Measurements from ENCODE around the gene HSPBP1.

Gene HSPBP1

DNA sequence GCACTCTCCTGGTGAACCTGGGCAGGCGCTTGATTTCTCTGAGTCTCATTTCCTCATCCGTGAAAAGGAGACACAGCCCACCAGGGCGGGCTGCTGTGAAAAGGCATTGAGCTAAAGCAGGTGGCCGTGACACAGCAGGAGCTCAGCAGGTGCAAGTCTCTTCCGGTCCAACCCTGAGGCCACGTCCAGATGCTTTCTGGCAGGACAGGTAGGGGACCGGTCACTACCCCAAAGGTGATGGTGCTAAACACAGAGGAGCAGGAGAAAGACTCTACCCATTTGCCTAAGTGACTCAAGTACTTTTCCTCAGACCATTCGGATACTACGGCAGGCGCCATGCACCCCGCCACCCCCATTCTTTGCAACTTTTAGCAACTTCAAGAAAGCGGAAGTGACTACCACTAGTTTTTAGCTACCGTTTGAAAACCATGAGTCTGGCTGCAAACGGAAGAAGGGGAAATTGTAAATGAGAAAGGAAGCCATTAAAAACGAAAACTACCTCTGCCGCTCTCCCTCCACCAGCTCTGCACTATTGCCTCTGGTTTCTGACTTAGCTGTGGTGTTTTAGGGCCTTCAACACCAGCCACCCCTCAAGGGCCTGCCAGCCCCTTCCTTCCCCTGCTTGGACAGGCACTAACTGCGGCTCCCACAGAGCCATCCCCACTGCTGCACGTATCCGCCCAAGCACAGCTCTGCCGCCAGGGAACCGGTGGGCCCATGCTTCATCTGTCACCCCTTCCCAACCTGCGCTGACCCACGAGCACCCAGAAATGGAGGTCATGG lies 25.9 kb downstream of the HSPBP1 start:
- no peak for DNase-seq

GRCh38 chr19:55252760-55253663 lies 26.9 kb downstream of the HSPBP1 start:
- DNase-seq, result no peak

DNA sequence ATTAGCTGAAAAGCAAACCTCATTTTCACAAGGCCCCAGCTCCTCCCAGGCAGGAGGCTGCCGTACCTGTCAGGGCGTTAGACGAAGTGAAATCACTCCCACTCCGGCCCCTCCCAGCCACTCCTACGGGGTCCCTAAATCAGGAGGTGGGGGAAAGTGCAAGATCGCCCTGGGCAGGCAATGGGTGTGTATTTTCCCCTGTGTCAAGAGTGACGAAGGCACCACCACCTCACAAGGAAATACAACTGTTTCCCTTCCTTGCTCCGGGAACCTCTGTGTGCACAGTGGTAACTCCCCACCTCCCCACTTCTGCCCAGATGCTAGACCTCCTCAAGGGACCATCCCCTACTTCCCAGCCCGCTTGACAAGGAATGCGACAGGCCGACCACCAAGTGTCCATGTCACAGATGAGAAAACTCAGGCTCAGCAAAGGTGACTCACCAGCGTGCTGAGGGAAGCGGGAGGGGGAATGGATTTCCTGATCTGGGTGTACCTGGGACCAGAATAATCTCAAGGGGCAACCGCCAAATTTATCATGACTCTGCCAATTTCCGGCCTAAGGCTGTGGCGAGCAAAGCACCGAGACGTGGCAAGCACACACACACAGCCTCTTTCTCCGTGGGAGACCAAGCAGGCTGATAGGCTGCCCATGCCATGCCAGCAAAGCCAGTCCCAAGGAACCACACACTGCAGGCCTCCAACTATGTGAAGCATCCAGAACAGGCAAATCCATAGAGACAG lies 28.4 kb downstream of the HSPBP1 start:
- no peak for DNase-seq

- no peak for DNase-seq
Measured at GRCh38 chr19:55250262-55251036, 29.5 kb downstream of the HSPBP1 start.

GRCh38 chr19:55249841-55250240 lies 30.1 kb downstream of the HSPBP1 start:
- DNase-seq, result no peak

DNA sequence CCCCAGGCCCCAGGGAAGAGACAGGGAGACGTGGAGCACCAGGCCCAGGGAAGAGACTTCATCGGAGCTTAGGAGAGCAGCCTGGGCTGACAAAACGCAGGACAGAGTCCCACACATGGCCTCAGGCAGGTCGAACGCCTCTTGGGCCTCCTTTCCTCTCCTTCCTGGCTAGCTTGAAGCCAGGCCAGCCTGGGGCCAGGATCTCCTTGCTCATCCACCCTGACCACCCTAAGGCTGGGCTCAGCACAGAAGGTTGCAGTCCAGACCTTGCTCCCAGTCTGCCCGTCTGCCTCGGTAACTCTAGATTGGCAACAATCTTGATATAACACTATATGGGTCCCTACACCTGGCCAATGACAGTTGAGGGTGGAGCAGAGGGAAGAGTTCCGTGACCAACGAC lies 31.2 kb downstream of the HSPBP1 start:
- no peak for DNase-seq

GRCh38 chr19:55248166-55248675 lies 31.7 kb downstream of the HSPBP1 start:
- no peak for DNase-seq

DNA sequence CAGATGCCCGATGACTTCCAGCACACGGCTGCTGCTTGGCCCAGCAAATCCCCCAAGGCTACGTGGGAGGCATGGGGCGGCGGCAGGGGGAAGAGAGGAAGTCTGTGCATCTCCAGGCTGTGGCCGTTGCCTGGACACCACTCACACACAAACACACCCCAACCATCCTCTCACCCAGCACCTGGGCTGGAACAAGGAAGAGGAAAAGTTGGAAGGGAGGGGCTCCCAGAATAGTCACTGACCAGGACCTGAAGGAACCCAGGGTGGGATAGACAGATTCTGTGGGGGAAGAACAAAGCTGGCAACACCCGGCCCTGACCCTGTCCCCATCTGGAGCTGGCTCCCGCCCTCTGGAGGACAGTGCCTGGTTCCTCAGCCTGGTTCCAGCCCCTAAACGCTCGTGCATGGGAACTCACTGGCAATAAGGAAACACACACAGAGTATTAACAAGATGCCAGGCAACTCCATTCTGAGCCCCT lies 32.2 kb downstream of the HSPBP1 start:
- DNase-seq, result no peak

DNA sequence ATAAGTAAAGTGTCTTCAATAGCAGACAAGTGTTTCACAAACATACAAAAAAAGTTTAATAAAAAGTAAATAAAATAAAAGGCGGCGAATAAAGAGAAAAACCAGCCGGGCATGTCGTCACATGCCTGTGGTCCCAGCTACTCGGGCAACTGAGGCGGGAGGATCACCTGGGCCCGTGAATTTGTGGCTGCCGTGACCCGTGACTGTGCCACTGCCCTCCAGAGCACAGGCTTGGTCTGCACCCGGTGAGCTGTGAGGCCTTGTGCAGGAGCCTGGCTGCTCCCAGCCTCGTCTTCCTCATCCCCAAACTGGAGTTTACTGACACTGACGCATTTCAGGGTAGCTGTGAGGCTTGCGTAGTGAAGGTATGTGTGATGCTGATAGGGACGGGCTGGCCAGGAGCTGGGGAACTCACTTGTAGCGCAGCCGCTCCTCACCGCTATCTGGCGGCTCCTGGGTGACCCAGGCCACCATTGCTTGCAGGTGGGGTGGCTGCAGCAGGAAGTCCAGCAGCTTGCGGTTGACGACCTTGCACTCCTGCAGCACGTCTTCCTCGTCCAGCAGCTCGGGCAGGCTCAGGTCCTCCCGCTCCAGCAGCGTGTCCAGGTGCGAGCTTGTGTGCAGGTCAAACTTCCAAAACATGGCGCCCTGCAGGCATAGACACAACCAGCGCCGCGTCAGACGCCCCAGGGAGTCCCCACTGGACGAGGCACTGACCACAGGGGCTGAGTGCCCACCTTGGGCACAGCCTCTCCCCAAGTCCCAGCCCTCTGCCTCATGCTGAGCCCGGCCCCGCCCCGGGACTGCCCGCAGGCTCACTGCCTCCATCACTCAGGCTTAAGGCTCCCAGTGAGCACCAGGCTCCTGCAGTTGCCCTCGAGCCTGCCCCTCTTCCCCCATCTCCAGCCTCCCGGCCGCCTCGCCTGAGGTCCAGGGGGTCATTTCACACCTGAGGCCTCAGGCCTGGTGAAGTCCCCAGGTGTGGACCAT lies 33.2 kb downstream of the HSPBP1 start:
- DNase-seq, result no peak

DNA sequence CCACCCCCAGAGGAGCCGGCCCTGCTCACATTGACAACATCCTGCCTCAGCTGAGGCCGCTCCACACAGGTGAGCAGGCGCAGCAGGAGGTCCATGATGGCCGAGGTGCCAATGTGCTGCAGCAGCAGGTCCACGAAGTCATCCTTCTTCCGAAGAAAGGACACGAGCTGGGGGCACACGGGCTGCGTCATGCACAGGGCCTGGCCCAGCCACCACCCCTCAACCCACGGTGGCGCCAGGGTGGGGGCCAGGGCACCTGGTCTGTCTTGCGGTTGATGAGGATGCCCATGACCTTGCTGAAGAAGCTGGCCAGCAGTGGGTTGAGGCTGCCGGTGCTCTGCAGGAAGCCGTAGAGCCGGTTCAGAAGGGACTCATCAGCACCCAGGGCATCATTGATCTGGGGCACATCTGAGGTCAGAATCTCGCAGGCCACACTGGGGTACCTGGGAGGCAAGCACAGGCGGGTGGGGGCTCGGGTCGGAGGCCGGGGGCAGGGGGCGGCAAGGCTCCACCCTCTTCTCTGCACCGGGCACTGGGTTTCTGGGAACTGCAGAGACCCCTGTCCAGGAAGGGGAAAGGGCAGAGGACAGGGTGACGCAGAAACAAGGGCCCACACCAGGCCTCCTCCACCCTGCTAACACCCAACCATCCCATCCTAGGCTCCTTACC lies 34.5 kb downstream of the HSPBP1 start:
- no peak for DNase-seq

GRCh38 chr19:55244004-55244680 lies 35.8 kb downstream of the HSPBP1 start:
- no peak for DNase-seq

DNA sequence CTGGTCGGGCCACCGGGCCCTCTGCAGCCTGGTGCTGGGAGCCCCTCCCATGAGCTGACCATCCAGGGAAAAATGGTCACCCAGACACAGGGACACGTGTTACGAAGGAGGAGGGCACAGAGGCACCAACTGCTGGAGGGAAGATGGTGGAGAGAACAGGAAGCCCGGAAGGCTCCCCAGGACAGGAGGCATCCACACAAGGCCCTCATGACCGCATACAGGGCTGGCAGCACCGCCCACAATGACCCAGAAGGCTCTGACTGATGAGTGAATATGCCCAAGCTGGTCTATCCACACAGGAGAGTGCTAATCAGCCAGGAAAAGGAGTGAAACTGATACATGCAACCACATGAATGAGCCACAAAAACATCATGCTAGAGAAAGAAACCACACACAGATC lies 37.4 kb downstream of the HSPBP1 start:
- DNase-seq, result no peak

DNA sequence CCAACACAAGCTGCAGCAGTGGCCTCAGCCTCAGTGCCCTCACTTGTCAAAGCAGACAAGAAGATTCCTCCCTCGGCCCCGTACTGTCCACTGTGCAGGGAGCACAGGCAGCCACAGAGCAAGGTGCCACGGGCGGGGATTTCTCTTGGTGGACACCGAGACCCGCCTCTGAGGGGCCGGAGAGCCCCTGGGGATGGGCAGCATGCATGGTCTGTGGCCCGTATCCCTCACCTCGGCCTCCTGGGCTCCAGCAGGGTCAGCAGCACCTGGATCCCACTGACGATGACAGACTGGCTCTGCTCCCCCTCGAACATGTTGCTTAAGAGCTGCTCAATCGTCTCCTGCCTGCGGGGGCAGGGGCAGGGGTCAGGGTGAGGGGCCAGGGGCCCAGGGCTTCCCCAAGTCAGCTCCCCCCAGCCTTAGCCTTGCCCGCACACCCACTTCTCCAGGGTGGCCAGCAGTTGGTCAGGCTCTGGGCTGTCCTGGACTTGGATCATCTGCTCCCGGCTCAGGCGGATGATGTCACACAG lies 37.9 kb downstream of the HSPBP1 start:
- no peak for DNase-seq

- DNase-seq, result no peak
Measured at GRCh38 chr19:55241143-55241934, 38.6 kb downstream of the HSPBP1 start.

DNA sequence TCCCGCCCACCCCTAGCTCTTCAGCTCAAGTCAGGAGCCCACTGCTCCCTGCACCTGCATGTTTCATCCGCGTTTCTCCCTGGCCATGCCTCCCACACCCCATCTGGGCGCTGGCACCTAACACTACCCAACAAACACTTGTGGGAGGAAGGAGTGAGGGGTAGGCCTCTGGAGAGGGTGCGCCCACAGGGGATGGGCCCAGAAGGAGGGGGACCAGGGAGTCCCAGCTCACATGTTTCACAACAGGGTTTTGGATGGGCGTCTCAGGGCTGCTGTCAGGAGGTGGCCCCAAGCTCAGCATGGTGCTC lies 39.2 kb downstream of the HSPBP1 start:
- DNase-seq, result no peak

GRCh38 chr19:55239004-55239403 lies 40.9 kb downstream of the HSPBP1 start:
- DNase-seq, result no peak

DNA sequence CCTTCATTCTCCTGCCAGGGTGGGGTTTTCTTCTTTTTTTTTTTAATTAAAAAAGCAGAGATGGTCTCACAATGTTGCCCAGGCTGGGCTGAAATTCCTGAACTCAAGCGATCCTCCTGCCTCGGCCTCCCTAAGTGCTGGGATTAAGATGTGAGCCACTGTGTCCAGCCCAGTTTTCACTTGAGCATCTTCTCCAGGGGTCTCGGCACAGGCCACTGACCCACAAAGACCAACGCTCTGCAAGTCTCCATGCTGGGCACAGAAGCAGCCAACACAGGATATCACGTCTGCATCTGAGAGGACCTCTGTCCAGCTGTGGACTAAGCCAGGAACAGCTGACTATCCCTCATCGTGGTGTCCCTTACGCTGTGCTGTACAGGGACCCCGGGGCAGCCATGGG lies 41.9 kb downstream of the HSPBP1 start:
- no peak for DNase-seq

- no peak for DNase-seq
Measured at GRCh38 chr19:55232986-55233385, 46.9 kb downstream of the HSPBP1 start.

GRCh38 chr19:55232286-55232602 lies 47.7 kb downstream of the HSPBP1 start:
- no peak for DNase-seq

Data from DMS 273 treated with DMSO at 0.1 percent for 48 hours (cell line).